ENCODE results near the gene NR5A1. TPM values are rescaled to one million over a fixed set of nuclear protein-coding genes. Genes with fewer than 3 reads are reported as not detected.

NR5A1 gene
- polyA plus RNA-seq, 2 of the 4 experiments (the other 2 are of a cell fraction), result not detected

GRCh38 chr9:124452841-124453585 lies 54.2 kb downstream of the NR5A1 start (continued):
- TF ChIP-seq NPAS2 (CRISPR knock-in tag; IDR thresholded peaks at IDR 0.05; ENCODE audit: borderline replicate concordance) (peak; percentile 49; the same call in 1 of the 2 replicates), ZFP36 (IDR thresholded peaks at IDR 0.05; ENCODE audit: borderline replicate concordance, partially characterized antibody) (no peak), HOXB13 (CRISPR knock-in tag; IDR thresholded peaks at IDR 0.05; ENCODE audit: low read depth) (0 out of 2 replicates have a peak, but pooled peaks have one; percentile 26)

- ChIA-PET CTCF (interaction anchor here (1.7 to 1.8 kb wide), 2 partner anchors 33 to 36 kb away, joined by 4 to 8 read pairs; partner anchors contain the start of gene PSMB7), POLR2A (no interaction called here)
- ATAC-seq (no peak), FAIRE-seq (no peak), DNase-seq (ENCODE audit: low read depth in 1 of 2, low spot score in 1 of 2) (no peak)
- Histone ChIP-seq H3K27ac (no peak overlapping the region), H3K4me2 (no peak overlapping the region; the same call in 1 of the 3 replicates), H3K4me3 (no peak overlapping the region), H3K4me1 (peaks cover 7% of the 10 kb centered on the region; the same call in 2 of the 3 replicates), H3K9me3 (no peaks in the 10 kb centered on the region)
- 91% methylated on average over 17 of the region's 19 CpGs for WGBS (ENCODE audit: missing lambda C conversion rate)
- TF ChIP-seq CBX2 (IDR thresholded peaks at IDR 0.05; ENCODE audit: borderline replicate concordance, low read depth) (no peak), BHLHE40 (IDR thresholded peaks at IDR 0.05; ENCODE audit: low read depth, low read length) (no peak), MYC (IDR thresholded peaks at IDR 0.05; ENCODE audit: borderline replicate concordance, low read length) (no peak), MAZ (IDR thresholded peaks at IDR 0.05; ENCODE audit: borderline replicate concordance, low read depth, low read length) (no peak), RNF2 (IDR thresholded peaks at IDR 0.05; ENCODE audit: borderline replicate concordance, low read depth) (no peak), HES2 (IDR thresholded peaks at IDR 0.05) (no peak), HOXA7 (CRISPR knock-in tag; IDR thresholded peaks at IDR 0.05) (no peak), TFCP2L1 (CRISPR knock-in tag; IDR thresholded peaks at IDR 0.05) (no peak), KDM5A (IDR thresholded peaks at IDR 0.05) (no peak), CEBPB (IDR thresholded peaks at IDR 0.05) (no peak)
Observed at GRCh38 chr9:124452326-124452725, 54.9 kb downstream of the NR5A1 start.

- 91% methylated on average over 15 of the region's 19 CpGs for WGBS (ENCODE audit: missing lambda C conversion rate)
- H3K4me2 ChIP-seq, result no peak overlapping the region
- CTCF ChIA-PET, result interaction anchor here (1.7 kb wide), 1 partner anchor 32 kb away, joined by 8 read pairs; no protein-coding TSS in a partner anchor
- no peak overlapping the region for H3K27ac ChIP-seq
- ATAC-seq (no peak), DNase-seq (ENCODE audit: low read depth in 1 of 2, low spot score in 1 of 2) (no peak), FAIRE-seq (no peak)
- no peak overlapping the region for H3K4me3 ChIP-seq
- no peak for TF ChIP-seq ESRRA (IDR thresholded peaks at IDR 0.05; ENCODE audit: borderline replicate concordance, low read length)
- no peak for TF ChIP-seq EP300 (IDR thresholded peaks at IDR 0.05)
- no peak for TF ChIP-seq NFE2L2 (conservative IDR thresholded peaks at IDR 0.05; ENCODE audit: low read length)
- no peak for TF ChIP-seq POLR2AphosphoS2 (conservative IDR thresholded peaks at IDR 0.05; ENCODE audit: low read length)
- TF ChIP-seq REST (IDR thresholded peaks at IDR 0.05), result no peak
- TF ChIP-seq USF2 (IDR thresholded peaks at IDR 0.05), result no peak
- no peak for TF ChIP-seq ZC3H11A (IDR thresholded peaks at IDR 0.05)
- no peak for TF ChIP-seq MAZ (IDR thresholded peaks at IDR 0.05; ENCODE audit: borderline replicate concordance, low read depth, low read length)
- TF ChIP-seq E2F6 (IDR thresholded peaks at IDR 0.05; ENCODE audit: borderline replicate concordance, low read depth), result no peak
- no peak for TF ChIP-seq HOXB5 (CRISPR knock-in tag; IDR thresholded peaks at IDR 0.05)
- TF ChIP-seq EHF (CRISPR knock-in tag; IDR thresholded peaks at IDR 0.05), result no peak
- TF ChIP-seq HDAC2 (IDR thresholded peaks at IDR 0.05), result no peak
- no peaks in the 10 kb centered on the region for H3K9me3 ChIP-seq
- POLR2A ChIA-PET, result no interaction called here
- H3K4me1 ChIP-seq, result peaks cover 7% of the 10 kb centered on the region; the same call in 2 of the 3 replicates
Observed at GRCh38 chr9:124450931-124451661, 56.1 kb downstream of the NR5A1 start.

Data from A549 (cell line).